ENCODE measurements around the gene ARHGAP31.
A peak's percentile ranks its signal among the peaks of the same experiment; 100 is the strongest.

Gene ARHGAP31

DNA sequence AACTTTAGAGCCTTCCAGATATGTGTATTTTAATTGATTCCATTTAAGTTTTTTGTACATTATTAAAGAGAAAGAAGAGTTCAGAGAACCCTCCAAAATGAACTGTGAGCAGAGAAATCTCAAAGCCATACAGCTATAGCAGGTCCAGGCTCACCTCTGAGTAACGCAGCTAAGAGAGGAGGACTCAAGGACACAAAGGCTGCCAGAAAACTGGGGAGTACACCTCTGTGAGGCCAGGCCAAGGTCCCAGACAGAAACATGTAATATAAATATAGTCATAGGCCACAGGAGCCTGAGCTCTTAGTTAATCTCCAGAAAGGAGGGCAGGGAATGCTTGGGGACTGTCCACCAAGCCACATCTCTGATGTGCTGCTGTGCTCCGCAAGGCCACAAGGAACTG, 102.7 kb downstream of the ARHGAP31 start:
- no peak for DNase-seq

GRCh38 chr3:119400466-119400865, 106.3 kb downstream of the ARHGAP31 start:
- no peak for DNase-seq

- DNase-seq, result no peak
Observed at GRCh38 chr3:119401069-119401468, 106.9 kb downstream of the ARHGAP31 start.

DNA sequence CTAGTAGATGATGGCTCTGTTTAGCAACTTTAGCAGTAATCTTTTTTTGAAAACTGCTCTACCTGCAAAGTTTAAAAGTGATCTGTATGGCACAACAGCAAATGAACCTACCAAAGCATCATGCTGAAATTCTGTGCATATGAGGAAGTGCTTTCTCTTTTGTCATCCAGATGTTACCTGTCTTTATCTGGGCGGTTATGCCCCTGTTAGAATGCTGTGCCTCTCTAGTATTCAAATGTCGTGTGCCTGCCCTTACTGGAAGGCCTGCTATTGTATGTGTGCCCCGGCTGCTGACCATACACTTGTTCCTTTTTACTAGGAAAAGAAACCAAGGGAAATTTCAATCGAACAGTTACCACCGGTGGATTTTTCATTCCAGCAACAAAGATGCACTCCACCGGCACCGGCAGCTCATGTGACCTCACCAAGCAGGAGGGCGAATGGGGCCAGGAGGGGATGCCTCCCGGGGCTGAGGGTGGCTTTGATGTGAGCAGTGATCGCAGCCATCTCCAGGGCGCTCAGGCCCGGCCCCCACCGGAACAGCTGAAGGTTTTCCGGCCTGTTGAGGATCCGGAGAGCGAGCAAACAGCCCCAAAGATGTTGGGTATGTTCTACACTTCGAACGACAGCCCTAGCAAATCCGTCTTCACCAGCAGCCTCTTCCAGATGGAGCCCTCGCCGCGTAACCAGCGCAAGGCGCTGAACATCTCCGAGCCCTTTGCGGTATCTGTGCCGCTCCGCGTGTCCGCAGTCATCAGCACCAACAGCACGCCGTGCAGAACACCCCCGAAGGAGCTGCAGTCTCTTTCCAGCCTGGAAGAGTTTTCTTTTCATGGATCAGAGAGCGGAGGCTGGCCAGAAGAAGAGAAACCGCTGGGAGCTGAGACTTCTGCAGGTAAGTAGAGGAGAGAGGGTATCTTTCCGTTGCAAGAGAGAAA, 107.6 kb downstream of the ARHGAP31 start:
- DNase-seq, result no peak

GRCh38 chr3:119402791-119403190, 108.6 kb downstream of the ARHGAP31 start:
- no peak for DNase-seq

DNA sequence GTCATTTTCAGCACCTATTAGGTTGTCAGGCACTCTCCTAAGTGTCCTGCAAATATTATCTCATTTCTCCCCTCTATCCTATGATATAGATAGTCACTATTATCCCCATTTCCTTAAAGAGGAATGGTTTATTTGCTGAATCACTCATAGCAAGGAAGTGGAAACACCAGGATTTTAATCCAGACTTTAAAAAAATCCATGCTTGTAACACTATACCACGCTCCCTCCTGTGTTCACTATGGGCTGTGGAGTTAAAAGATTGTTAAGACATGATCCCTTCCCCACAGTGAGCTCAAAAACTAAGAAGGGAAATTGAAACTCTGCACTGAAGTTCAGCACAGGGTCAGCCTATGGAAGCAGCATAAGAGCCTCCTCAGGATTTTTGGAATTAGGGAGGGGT, 109.0 kb downstream of the ARHGAP31 start:
- DNase-seq, result no peak

GRCh38 chr3:119405315-119405714, 111.1 kb downstream of the ARHGAP31 start:
- DNase-seq, result no peak

- no peak for DNase-seq
Observed at GRCh38 chr3:119408243-119408950, 114.2 kb downstream of the ARHGAP31 start.

GRCh38 chr3:119409844-119410243, 115.7 kb downstream of the ARHGAP31 start:
- peak; percentile 31 for DNase-seq

DNA sequence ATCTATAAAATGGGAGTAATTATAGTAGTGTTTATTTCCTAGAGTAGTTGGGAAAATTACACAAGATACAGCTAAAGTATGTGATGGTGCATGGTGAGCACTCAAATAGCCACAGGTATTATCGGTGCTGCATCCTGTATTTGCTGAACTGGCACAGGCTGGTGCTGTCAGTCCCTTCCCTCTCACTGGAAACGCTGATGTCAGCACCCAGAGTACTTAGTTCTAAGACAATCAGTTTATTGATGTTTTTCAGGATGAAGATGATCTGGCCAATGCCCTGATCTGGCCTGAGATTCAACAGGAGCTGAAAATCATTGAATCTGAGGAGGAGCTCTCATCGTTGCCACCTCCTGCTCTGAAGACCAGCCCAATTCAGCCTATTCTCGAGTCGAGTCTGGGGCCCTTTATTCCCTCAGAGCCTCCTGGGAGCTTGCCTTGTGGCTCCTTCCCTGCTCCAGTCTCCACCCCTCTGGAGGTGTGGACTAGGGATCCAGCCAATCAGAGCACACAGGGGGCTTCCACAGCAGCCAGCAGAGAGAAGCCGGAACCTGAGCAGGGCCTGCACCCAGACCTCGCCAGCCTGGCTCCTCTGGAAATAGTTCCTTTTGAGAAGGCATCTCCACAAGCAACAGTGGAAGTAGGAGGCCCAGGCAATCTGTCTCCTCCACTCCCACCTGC, 119.6 kb downstream of the ARHGAP31 start:
- no peak for DNase-seq

GRCh38 chr3:119416873-119417272, 122.7 kb downstream of the ARHGAP31 start:
- DNase-seq, result no peak

DNA sequence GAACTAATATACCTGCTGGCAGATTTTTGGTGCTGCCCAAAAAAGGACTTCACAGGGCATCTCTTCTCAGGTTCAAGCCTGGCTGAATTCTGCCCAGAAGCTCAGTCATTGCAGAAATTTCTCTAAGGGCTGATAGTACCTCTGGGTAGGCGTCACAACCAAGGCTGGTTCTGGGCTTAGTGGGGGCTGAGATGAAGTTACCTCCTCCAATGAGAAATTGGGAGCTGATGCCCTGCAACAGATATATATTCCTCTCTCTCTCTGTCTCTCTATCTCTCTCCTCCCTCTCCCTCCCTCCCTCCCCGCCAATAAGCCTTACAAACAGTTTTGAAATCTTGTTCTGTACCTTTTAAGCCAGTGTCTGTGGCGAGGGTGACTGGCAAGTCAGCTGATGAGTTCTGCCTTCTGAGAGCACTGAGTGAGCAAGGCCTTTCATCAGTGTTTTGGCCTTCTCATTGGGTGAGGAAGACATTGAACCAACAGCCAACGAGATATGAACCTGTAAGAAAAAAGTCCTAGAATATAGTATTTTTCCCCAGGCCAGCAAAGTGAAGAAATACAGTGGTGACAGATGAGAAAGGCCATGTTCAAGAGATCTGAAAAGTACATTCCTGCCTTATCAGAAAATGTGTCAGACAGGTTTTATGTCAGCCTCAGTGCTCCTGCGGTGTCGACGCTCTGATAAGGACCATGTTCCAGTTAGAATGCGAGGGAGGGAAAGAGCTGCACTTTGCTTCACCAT, 123.8 kb downstream of the ARHGAP31 start:
- no peak for DNase-seq

DNA sequence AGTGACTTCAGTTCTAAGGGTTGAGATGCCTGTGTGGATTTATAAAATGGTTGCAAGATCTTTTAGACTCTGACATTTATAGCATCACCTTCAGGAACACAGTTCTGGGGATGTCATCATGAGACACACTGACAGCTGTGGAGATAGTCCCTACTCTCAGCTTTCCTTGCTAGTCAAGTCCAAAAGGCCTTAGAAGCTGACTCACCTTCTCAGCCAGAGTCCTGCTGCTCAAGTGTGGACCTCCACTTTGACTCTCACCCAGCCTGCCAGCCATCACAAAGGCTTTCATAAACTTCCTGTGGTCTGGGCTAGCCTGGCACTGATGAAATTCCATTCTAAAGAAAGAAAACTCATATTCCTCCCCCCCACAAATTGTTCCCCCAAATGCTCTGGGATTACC, 124.5 kb downstream of the ARHGAP31 start:
- peak; percentile 19 for DNase-seq

DNA sequence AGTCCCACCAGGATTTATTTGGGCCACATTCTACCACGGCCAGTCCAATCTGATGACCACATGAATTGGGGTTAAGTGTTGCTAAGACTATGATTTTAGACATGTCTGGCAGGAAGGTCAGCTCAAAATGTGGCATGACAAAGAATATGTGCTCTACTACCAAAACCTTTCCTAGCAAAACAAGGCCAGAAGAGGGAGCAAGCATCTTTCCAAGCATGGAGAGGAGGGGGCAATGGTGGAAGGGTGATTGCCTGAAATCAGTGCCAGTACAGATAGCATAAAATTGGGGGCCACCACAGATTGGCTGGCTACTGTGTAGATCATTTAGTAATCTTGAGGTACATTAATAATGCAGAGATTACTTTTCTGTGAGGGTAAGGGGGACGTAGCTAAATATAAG, 126.0 kb downstream of the ARHGAP31 start:
- no peak for DNase-seq

DNA sequence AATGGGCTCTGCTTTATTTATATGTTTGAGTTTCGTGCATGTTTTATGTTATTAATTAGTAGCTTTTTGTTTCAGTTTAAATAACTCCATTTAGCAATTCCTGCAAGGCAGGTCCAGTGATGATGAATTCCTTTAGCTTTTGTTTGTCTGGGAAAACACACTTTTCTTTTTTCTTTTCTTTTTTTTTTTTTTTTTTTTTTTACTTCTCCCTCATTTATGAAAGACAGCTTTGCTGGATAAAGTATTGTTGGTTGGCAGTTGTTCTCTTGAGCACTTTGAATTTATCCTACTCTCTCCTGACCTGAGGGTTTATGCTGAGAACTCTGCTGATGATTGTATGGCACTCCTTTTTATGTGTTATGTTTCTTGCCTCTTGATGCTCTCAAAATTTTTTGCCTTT, 133.5 kb downstream of the ARHGAP31 start:
- no peak for DNase-seq

- DNase-seq, result no peak
Observed at GRCh38 chr3:119428538-119428937, 134.4 kb downstream of the ARHGAP31 start.

- no peak for DNase-seq
Observed at GRCh38 chr3:119433613-119434325, 139.6 kb downstream of the ARHGAP31 start.

GRCh38 chr3:119434703-119435102, 140.5 kb downstream of the ARHGAP31 start:
- no peak for DNase-seq

DNA sequence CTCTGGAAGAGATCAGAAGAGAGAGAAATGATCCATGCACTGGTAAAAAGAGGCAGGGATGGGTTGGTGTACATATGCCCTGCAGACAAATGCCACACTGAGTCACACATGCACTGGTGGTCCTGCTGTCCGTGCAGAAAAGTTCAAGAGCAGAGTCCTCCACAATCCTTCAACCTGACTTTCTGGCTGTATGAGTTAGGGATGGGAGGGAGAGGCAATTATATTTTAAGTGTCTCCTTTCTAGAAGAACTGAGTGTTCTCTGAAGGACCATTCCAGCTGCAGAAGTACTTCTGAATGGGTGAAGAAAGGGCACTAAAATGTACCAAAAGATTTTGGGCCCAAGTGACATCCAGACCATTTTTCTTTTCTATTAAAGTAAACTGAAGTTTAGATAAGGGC, 142.8 kb downstream of the ARHGAP31 start:
- DNase-seq, result no peak

GRCh38 chr3:119437691-119438258, 143.6 kb downstream of the ARHGAP31 start:
- DNase-seq, result no peak

DNA sequence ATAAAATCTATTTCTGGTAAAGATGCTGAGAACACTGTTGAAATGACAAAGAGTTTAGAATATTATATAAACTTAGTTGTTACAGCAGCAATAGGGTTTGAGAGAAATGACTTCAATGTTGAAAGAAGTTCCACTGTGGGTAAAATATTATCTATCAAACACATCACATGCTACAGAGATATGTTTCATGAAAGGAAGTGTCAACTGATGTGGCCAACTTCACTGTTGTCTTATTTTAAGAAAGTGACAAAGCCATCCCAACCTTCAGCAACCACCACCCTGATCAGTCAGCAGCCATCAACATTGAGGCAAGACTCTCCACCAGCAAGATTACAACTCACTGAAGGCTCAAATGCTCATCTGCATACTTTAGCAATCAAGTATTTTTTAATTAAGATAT, 149.0 kb downstream of the ARHGAP31 start:
- DNase-seq, result no peak

GRCh38 chr3:119444590-119444989, 150.4 kb downstream of the ARHGAP31 start:
- no peak for DNase-seq
